ENCODE measurements around the gene KBTBD13.

The KBTBD13 gene

DNA sequence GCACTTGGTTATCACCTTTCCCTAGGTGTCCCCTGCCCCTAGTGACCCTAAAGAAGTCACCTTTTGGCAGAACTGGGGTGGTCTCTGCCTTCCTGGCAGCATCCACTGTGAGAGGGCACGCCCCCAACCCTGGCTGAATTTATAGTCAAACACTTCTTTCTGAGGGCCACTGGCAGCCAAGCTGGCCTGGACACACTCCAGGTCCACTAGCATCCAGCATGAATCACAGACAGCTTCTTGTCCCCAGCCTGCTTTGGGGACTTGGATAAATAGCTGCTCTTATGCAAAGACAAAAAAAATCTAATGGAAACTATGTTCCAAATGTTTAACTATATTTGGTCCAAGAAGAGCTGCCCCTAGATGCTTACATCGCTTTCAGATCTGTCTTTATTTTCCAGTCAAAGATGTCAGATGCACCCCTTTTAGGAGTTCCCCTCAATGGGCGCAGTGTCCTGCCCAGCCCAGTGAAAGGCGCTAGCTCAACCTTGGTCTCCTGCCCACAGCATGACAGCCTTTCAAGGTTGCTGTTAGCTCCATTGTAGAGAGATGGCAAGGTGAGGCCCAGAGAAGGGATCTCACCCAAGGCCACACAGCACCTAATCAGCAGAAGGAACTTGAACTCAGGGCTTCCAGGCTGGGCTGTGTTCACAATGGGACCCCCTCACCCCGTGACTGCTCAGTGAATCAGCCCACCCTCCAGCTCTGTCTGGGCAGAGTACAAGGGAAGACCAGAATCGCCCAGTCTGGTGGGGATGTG is 15.7 kb upstream of the KBTBD13 start:
- in situ Hi-C loops (cut with MboI; ENCODE audit: low pct_unique_long_range_greater_than_20kb, low sequenced_read_pairs, unreplicated experiment) = loop anchor here (25.0 kb wide), 1 partner anchor 226 kb away; the partner anchor contains the start of genes PARP16 and RNU5A-1
- DNase-seq (ENCODE audit: low spot score) = no peak
- TF ChIP-seq, protein P1, sequence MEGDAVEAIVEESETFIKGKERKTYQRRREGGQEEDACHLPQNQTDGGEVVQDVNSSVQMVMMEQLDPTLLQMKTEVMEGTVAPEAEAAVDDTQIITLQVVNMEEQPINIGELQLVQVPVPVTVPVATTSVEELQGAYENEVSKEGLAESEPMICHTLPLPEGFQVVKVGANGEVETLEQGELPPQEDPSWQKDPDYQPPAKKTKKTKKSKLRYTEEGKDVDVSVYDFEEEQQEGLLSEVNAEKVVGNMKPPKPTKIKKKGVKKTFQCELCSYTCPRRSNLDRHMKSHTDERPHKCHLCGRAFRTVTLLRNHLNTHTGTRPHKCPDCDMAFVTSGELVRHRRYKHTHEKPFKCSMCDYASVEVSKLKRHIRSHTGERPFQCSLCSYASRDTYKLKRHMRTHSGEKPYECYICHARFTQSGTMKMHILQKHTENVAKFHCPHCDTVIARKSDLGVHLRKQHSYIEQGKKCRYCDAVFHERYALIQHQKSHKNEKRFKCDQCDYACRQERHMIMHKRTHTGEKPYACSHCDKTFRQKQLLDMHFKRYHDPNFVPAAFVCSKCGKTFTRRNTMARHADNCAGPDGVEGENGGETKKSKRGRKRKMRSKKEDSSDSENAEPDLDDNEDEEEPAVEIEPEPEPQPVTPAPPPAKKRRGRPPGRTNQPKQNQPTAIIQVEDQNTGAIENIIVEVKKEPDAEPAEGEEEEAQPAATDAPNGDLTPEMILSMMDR (IDR thresholded peaks at IDR 0.05; ENCODE audit: extremely low read depth, insufficient read depth, missing control alignments) = no peak

GRCh38 chr15:65062061-65062460 is 14.5 kb upstream of the KBTBD13 start:
- in situ Hi-C loops (cut with MboI; ENCODE audit: low pct_unique_long_range_greater_than_20kb, low sequenced_read_pairs, unreplicated experiment) = loop anchor here (25.0 kb wide), 1 partner anchor 225 kb away; the partner anchor contains the start of genes PARP16 and RNU5A-1
- no peak for DNase-seq (ENCODE audit: low spot score)
- TF ChIP-seq, protein P1 (IDR thresholded peaks at IDR 0.05; ENCODE audit: extremely low read depth, insufficient read depth, missing control alignments) = no peak

- in situ Hi-C loops (cut with MboI; ENCODE audit: low pct_unique_long_range_greater_than_20kb, low sequenced_read_pairs, unreplicated experiment) = loop anchor here (25.0 kb wide), 1 partner anchor 225 kb away; the partner anchor contains the start of genes PARP16 and RNU5A-1
- TF ChIP-seq, protein P1 (IDR thresholded peaks at IDR 0.05; ENCODE audit: extremely low read depth, insufficient read depth, missing control alignments) = no peak
- no peak for DNase-seq (ENCODE audit: low spot score)
These were observed 13.8 kb upstream of the KBTBD13 start for GRCh38 chr15:65062726-65063125.

DNA sequence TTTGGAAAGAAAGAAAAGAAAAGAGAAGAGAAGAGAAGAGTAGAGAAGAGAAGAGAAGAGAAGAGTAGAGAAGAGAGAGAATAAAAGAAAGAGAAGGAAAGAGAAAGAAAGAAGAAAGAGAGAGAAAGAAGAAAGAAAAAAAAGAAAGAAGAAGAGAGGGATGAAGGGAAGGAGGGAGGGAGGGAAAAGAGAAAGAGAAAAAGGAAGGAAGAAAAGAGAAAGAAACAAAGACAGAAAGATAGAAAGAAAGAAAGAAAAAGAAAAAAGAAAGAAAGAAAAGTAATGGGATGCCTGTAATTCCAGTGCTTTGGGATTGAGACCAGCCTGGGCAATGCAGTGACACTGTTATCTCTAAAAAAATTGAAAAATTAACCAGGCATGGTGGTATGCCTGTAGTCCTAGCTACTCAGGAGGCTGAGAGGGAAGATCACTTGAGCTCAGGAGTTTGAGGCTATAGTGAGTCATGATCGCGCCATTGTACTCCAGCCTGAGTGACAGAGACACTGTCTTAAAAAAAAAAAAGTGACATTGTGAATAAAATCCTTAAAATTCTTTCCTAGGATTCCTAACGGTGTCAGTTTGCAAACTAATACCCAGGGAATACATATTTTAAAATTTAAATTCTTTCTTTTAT is 10.4 kb upstream of the KBTBD13 start:
- no peak for DNase-seq (ENCODE audit: low spot score)
- in situ Hi-C loops (cut with MboI; ENCODE audit: low pct_unique_long_range_greater_than_20kb, low sequenced_read_pairs, unreplicated experiment) = loop anchor here (25.0 kb wide), 1 partner anchor 221 kb away; the partner anchor contains the start of genes PARP16 and RNU5A-1
- TF ChIP-seq, protein P1 (IDR thresholded peaks at IDR 0.05; ENCODE audit: extremely low read depth, insufficient read depth, missing control alignments) = no peak

GRCh38 chr15:65066635-65067316 is 9.8 kb upstream of the KBTBD13 start:
- TF ChIP-seq, protein P1 (IDR thresholded peaks at IDR 0.05; ENCODE audit: extremely low read depth, insufficient read depth, missing control alignments) = no peak

GRCh38 chr15:65067317-65067644 is 9.3 kb upstream of the KBTBD13 start:
- in situ Hi-C loops (cut with MboI; ENCODE audit: low pct_unique_long_range_greater_than_20kb, low sequenced_read_pairs, unreplicated experiment) = loop anchor here (25.0 kb wide), 1 partner anchor 220 kb away; the partner anchor contains the start of genes PARP16 and RNU5A-1
- DNase-seq (ENCODE audit: low spot score) = no peak
- TF ChIP-seq, protein P1 (IDR thresholded peaks at IDR 0.05; ENCODE audit: extremely low read depth, insufficient read depth, missing control alignments) = no peak

More at GRCh38 chr15:65066635-65067316, 9.8 kb upstream of the KBTBD13 start:
- no peak for DNase-seq (ENCODE audit: low spot score)
- in situ Hi-C loops (cut with MboI; ENCODE audit: low pct_unique_long_range_greater_than_20kb, low sequenced_read_pairs, unreplicated experiment) = loop anchor here (25.0 kb wide), 1 partner anchor 221 kb away; the partner anchor contains the start of genes PARP16 and RNU5A-1

Data from GM13977 (cell line).